HG03135 (cell line): Measurements from ENCODE around the gene RHOF.
A peak's percentile ranks its signal among the peaks of the same experiment; 100 is the strongest.

Experiments
- ATAC-seq: cut with Tn5 transposase; IDR thresholded peaks from one replicate; pipeline ENCODE4 v1.9.1; 2021; ENCODE audit warnings: mild to moderate bottlenecking, moderate library complexity; ENCODE audit not compliant: unreplicated experiment

The RHOF gene

GRCh38 chr12:121793440-121793837 lies at the start of gene RHOF:
Gene RHOF, minus strand, starts transcription at chr12:121793688. Its CDS starts 55 bp downstream, at chr12:121793633.
- peak; percentile 8 for ATAC-seq

GRCh38 chr12:121839993-121840761 lies 46.7 kb upstream of the RHOF start:
- ATAC-seq = no peak

- peak; percentile 89 for ATAC-seq
These were observed 45.9 kb upstream of the RHOF start for GRCh38 chr12:121839106-121839992.

- no peak for ATAC-seq
These were observed 44.6 kb upstream of the RHOF start for GRCh38 chr12:121838126-121838525.

- no peak for ATAC-seq
These were observed 44.2 kb upstream of the RHOF start for GRCh38 chr12:121837680-121838079.

GRCh38 chr12:121831571-121832245 lies 38.2 kb upstream of the RHOF start:
- ATAC-seq = no peak

- ATAC-seq = no peak
These were observed 37.2 kb upstream of the RHOF start for GRCh38 chr12:121830588-121831265.

- ATAC-seq = no peak
These were observed 36.6 kb upstream of the RHOF start for GRCh38 chr12:121830134-121830533.

- ATAC-seq = no peak
These were observed 35.9 kb upstream of the RHOF start for GRCh38 chr12:121829250-121829918.

GRCh38 chr12:121828826-121829225 lies 35.3 kb upstream of the RHOF start:
- ATAC-seq = no peak

- ATAC-seq = no peak
These were observed 34.8 kb upstream of the RHOF start for GRCh38 chr12:121828306-121828705.

GRCh38 chr12:121827351-121828099 lies 34.0 kb upstream of the RHOF start:
- no peak for ATAC-seq

GRCh38 chr12:121826318-121827150 lies 33.0 kb upstream of the RHOF start:
- no peak for ATAC-seq

- ATAC-seq = no peak
These were observed 31.6 kb upstream of the RHOF start for GRCh38 chr12:121825041-121825523.

GRCh38 chr12:121823727-121824115 lies 30.2 kb upstream of the RHOF start:
- no peak for ATAC-seq

GRCh38 chr12:121823101-121823726 lies 29.7 kb upstream of the RHOF start:
- ATAC-seq = no peak

- no peak for ATAC-seq
These were observed 29.1 kb upstream of the RHOF start for GRCh38 chr12:121822393-121823100.
